Inflammatory macrophage (primary cell): Measurements from ENCODE around the gene USP6.
"Not testable (repeated sequence)": the region's sequence is repeated elsewhere in the genome, so short reads cannot be mapped to it uniquely, and the experiment has no call there.

Experiments
- DNase-seq, 2 donors: peaks; one replicate each; pipeline ENCODE4 v3.0.0-alpha.2; 2020 to 2022

The USP6 gene

GRCh38 chr17:5135726-5136579 lies 20.1 kb downstream of the USP6 start:
- DNase-seq: no peak

GRCh38 chr17:5136580-5137412 lies 21.0 kb downstream of the USP6 start:
- DNase-seq: not testable (repeated sequence)

- DNase-seq: not testable (repeated sequence)
Measured at GRCh38 chr17:5137511-5138197, 21.8 kb downstream of the USP6 start.

GRCh38 chr17:5138198-5138544 lies 22.3 kb downstream of the USP6 start:
- not testable (repeated sequence) for DNase-seq

GRCh38 chr17:5138616-5139457 lies 23.0 kb downstream of the USP6 start:
- no peak for DNase-seq

- DNase-seq: no peak
Measured at GRCh38 chr17:5139458-5139732, 23.6 kb downstream of the USP6 start.

GRCh38 chr17:5142877-5143276 lies 27.0 kb downstream of the USP6 start:
- not testable (repeated sequence) for DNase-seq

- DNase-seq: not testable (repeated sequence)
Measured at GRCh38 chr17:5146122-5146521, 30.3 kb downstream of the USP6 start.

- DNase-seq: not testable (repeated sequence)
Measured at GRCh38 chr17:5160702-5161101, 44.9 kb downstream of the USP6 start.

GRCh38 chr17:5161793-5162192 lies 46.0 kb downstream of the USP6 start:
- DNase-seq: not testable (repeated sequence)

GRCh38 chr17:5164436-5164835 lies 48.6 kb downstream of the USP6 start:
- peak; percentile 43 to 76 for DNase-seq

GRCh38 chr17:5165791-5166564 lies 50.1 kb downstream of the USP6 start:
- DNase-seq: peak; percentile 81 to 85

- DNase-seq: not testable (repeated sequence)
Measured at GRCh38 chr17:5175027-5175426, 59.2 kb downstream of the USP6 start.

GRCh38 chr17:5179003-5179402 lies 63.2 kb downstream of the USP6 start:
- no peak for DNase-seq

GRCh38 chr17:5181509-5182305 lies 65.9 kb downstream of the USP6 start:
- no peak for DNase-seq

- no peak for DNase-seq
Measured at GRCh38 chr17:5182597-5183409, 67.0 kb downstream of the USP6 start.

- no peak for DNase-seq
Measured at GRCh38 chr17:5183410-5183793, 67.6 kb downstream of the USP6 start.

GRCh38 chr17:5184288-5184687 lies 68.5 kb downstream of the USP6 start:
- no peak for DNase-seq

GRCh38 chr17:5191541-5192417 lies 75.9 kb downstream of the USP6 start, which contains the start of gene ZNF594:
Gene ZNF594, minus strand, starts transcription at chr17:5191868. Its CDS starts 7,612 bp downstream, at chr17:5184256.
- peak; percentile 96 to 97 for DNase-seq
